Activated naive CD8-positive, alpha-beta T cell treated with anti-CD3 and anti-CD28 coated beads, Interleukin-2, amount 10 ng/mL, durations not matched to agents 7 days and 5 days (primary cell): ENCODE measurements around the gene ADI1. TPM values are rescaled to one million over a fixed set of nuclear protein-coding genes. Genes with fewer than 3 reads are reported as not detected.
"Not testable (repeated sequence)": the region's sequence is repeated elsewhere in the genome, so short reads cannot be mapped to it uniquely, and the experiment has no call there.

Experiments used
- ATAC-seq: fragments of 150-1000 bp; cut with Tn5 transposase; one replicate; pipeline ENCODE4 v1.10.0; 2021; ENCODE audit warnings: low read depth, moderate library complexity
- POLR2A ChIA-PET: fragments of 350-600 bp; sonication (Branson Sonifier 250); formaldehyde crosslinking; loops from one replicate; lab custom pipeline; 2021; ENCODE audit warnings: antibody characterized with exemption; lab: Charles Lee
- DNase-seq: peaks from one replicate; pipeline ENCODE4 v3.0.0; 2021
- H3K27ac Mint-ChIP-seq: one replicate; pipeline ENCODE4 v1.8.0; 2022; ENCODE audit warnings: mild to moderate bottlenecking, mixed read lengths
- H3K27me3 Mint-ChIP-seq: one replicate; pipeline ENCODE4 v1.8.0; 2022; ENCODE audit warnings: mild to moderate bottlenecking, moderate library complexity, mixed read lengths
- H3K36me3 Mint-ChIP-seq: one replicate; pipeline ENCODE4 v1.8.0; 2021; ENCODE audit warnings: mild to moderate bottlenecking, mixed read lengths
- H3K4me1 Mint-ChIP-seq: one replicate; pipeline ENCODE4 v1.8.0; 2021; ENCODE audit warnings: mixed read lengths
- H3K4me3 Mint-ChIP-seq: one replicate; pipeline ENCODE4 v1.8.0; 2022; ENCODE audit warnings: mild to moderate bottlenecking, moderate library complexity, mixed read lengths
- H3K9me3 Mint-ChIP-seq: one replicate; pipeline ENCODE4 v1.8.0; 2021; ENCODE audit warnings: mixed read lengths
- total RNA-seq, 2 experiments: library from RNA; stranded (reverse); gene quantifications; one replicate each; pipeline ENCODE4 v1.2.3, GENCODE V29; 2021

ADI1 gene
- total RNA-seq, 2 experiments from 2014 or later: 16.6 to 19.5 TPM

GRCh38 chr2:3457524-3458395 lies 61.6 kb downstream of the ADI1 start:
- Mint-ChIP-seq H3K4me1 (peaks cover 7% of the 10 kb centered on the region), H3K27me3 (no peaks in the 10 kb centered on the region), H3K36me3 (peaks cover 11% of the 10 kb centered on the region), H3K27ac (no peak overlapping the region), H3K4me3 (no peak overlapping the region), H3K9me3 (no peaks in the 10 kb centered on the region)
- POLR2A ChIA-PET: no interaction called here
- DNase-seq (no peak), ATAC-seq (no peak)

- Mint-ChIP-seq H3K9me3 (no peaks in the 10 kb centered on the region), H3K27me3 (no peaks in the 10 kb centered on the region), H3K4me3 (no peak overlapping the region), H3K36me3 (peaks cover 11% of the 10 kb centered on the region), H3K27ac (no peak overlapping the region), H3K4me1 (no peaks in the 10 kb centered on the region)
- ATAC-seq (no peak), DNase-seq (no peak)
- POLR2A ChIA-PET: no interaction called here
These were observed 63.2 kb downstream of the ADI1 start for GRCh38 chr2:3456125-3456524.

DNA sequence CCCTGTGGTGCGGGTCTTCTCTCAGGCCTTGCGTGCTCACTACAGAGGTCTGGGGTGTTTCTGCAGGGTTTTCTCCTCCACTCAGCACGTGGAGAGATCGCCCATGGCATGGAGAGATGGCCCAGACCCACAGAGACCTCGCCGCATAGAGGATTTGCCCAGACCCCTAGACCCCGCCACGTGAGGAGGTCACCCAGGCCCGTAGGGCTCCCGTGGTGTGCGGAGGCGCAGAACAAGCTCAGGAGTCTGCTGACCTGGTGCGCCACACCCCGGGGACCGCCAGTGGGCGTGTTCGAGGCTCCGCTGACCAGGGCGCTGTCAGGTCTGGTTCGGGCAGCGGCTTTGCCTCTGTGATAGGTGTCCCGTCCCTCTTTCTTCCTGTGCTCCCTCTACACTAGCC lies 64.5 kb downstream of the ADI1 start:
- H3K27ac Mint-ChIP-seq: no peak overlapping the region
- H3K27me3 Mint-ChIP-seq: no peaks in the 10 kb centered on the region
- DNase-seq (no peak), ATAC-seq (no peak)
- no peaks in the 10 kb centered on the region for H3K9me3 Mint-ChIP-seq
- H3K4me3 Mint-ChIP-seq: no peak overlapping the region
- no peaks in the 10 kb centered on the region for H3K4me1 Mint-ChIP-seq
- peaks cover 11% of the 10 kb centered on the region for H3K36me3 Mint-ChIP-seq
- POLR2A ChIA-PET: no interaction called here

- DNase-seq, H3K27ac Mint-ChIP-seq, ATAC-seq, POLR2A ChIA-PET, H3K27me3 Mint-ChIP-seq, H3K4me1 Mint-ChIP-seq, H3K9me3 Mint-ChIP-seq, H3K4me3 Mint-ChIP-seq: not testable (repeated sequence)
- H3K36me3 Mint-ChIP-seq: peaks cover 14% of the 10 kb centered on the region
These were observed 65.3 kb downstream of the ADI1 start for GRCh38 chr2:3454005-3454404.

GRCh38 chr2:3453190-3453999 lies 65.9 kb downstream of the ADI1 start:
- Mint-ChIP-seq H3K4me1 (no peaks in the 10 kb centered on the region), H3K4me3 (no peak overlapping the region), H3K27ac (no peak overlapping the region), H3K27me3 (no peaks in the 10 kb centered on the region), H3K9me3 (no peaks in the 10 kb centered on the region), H3K36me3 (peaks cover 12% of the 10 kb centered on the region)
- ATAC-seq (no peak), DNase-seq (no peak)
- POLR2A ChIA-PET: interaction anchor here (1.2 kb wide), 1 partner anchor 65 kb away, joined by 3 read pairs; no protein-coding TSS in a partner anchor

DNA sequence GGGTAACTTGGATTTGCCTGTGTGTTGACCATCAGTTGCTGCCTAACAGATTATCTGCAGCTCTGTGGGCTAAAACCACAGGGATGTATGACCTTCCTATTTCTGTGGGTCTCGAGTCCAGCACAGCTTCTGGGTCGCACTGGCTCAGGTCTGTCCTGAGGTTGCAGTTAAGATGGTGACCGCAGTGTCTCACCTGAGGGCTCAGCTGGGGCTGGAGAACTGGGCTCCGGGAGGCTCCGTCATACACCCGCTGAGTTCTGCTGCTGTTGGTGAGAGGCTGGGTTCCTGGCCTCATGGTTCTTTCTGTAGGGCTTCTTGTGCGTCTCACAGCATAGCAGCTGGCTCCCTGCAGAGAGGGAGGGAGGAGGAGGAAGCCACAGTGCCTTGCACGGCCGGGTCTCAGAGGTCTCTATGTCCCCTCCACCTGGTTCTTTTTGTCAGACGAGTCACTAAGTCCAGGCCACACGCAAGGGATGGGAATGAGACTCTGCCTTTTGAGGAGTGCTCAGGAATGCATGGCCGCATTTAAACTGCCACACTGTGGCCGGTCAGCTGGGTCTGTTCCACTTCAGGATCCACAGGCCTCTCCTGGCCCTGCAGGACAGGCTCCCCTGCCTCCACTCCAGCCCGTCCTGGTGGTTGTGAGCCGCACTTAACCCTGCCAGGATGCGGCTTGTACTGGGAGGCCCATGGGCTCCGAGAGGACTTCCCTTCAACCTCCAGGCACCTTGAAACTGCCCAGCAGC lies 67.2 kb downstream of the ADI1 start:
- no peaks in the 10 kb centered on the region for H3K9me3 Mint-ChIP-seq
- DNase-seq (no peak), ATAC-seq (no peak)
- POLR2A ChIA-PET: interaction anchor here (1.2 kb wide), 1 partner anchor 66 kb away, joined by 3 read pairs; no protein-coding TSS in a partner anchor
- no peaks in the 10 kb centered on the region for H3K4me1 Mint-ChIP-seq
- H3K4me3 Mint-ChIP-seq: no peak overlapping the region
- H3K27me3 Mint-ChIP-seq: no peaks in the 10 kb centered on the region
- H3K27ac Mint-ChIP-seq: no peak overlapping the region
- peaks cover 12% of the 10 kb centered on the region for H3K36me3 Mint-ChIP-seq

- Mint-ChIP-seq H3K4me3 (no peak overlapping the region), H3K36me3 (peaks cover 9% of the 10 kb centered on the region), H3K4me1 (no peaks in the 10 kb centered on the region), H3K27me3 (no peaks in the 10 kb centered on the region), H3K27ac (no peak overlapping the region), H3K9me3 (no peaks in the 10 kb centered on the region)
- ATAC-seq (no peak), DNase-seq (no peak)
- POLR2A ChIA-PET: no interaction called here
These were observed 68.2 kb downstream of the ADI1 start for GRCh38 chr2:3451169-3451568.

DNA sequence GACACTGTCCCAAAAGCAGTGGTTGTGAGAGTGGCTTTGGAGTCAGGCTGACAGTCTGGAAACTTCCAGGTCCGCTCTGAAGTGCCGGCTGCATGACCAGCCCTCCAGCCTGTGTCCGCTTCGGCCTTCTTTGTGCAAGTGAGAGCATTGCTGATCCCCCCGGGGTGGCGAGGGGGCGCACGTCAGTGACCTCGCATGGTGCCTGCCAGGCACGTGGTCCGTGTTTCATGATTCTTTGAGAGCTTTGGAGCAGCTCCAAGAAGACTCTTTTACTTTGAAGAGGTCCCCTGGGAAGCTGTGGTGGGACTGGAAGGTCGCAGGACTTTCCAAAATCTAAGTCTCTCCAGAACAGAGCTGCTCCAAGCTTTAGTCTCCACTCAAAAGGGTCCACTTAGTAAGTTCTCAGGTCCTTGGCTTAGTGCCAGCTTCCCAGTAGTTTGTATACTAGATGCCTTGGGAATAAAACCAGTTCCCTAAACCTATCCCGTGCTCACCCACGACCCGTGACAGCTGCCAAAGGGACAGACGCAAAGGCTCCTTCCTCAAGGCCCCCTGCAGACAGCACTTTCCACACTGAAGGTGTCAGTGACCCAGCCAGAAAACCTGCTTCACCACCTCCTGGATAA lies 68.8 kb downstream of the ADI1 start:
- Mint-ChIP-seq H3K36me3 (peaks cover 5% of the 10 kb centered on the region), H3K4me1 (no peaks in the 10 kb centered on the region), H3K27me3 (no peaks in the 10 kb centered on the region), H3K27ac (no peak overlapping the region), H3K4me3 (no peak overlapping the region), H3K9me3 (no peaks in the 10 kb centered on the region)
- POLR2A ChIA-PET: no interaction called here
- ATAC-seq (no peak), DNase-seq (no peak)

DNA sequence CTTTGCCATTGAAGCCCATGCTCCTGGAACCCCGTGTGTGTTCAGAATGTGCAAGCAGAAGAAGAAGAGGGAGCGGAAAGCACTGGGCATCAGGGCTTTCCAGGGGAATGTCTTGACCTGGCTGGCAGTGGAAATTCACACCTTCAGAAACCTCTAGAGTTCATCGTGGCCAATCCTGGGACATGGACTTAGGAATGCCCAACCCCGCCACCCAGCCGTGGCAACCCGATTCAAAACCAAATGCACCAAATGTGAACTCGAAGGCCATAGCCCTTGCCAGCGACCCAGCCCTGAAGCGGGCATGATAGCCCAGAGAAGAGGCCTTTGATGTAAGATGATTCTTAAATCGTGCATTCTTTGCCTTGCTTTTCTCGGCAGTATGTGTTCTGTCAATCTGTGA lies 69.4 kb downstream of the ADI1 start:
- no peaks in the 10 kb centered on the region for H3K27me3 Mint-ChIP-seq
- H3K9me3 Mint-ChIP-seq: no peaks in the 10 kb centered on the region
- H3K36me3 Mint-ChIP-seq: peaks cover 5% of the 10 kb centered on the region
- POLR2A ChIA-PET: no interaction called here
- no peak for ATAC-seq
- no peak for DNase-seq
- no peak overlapping the region for H3K4me3 Mint-ChIP-seq
- no peaks in the 10 kb centered on the region for H3K4me1 Mint-ChIP-seq
- H3K27ac Mint-ChIP-seq: no peak overlapping the region

GRCh38 chr2:3449086-3449485 lies 70.2 kb downstream of the ADI1 start:
- Mint-ChIP-seq H3K9me3 (no peaks in the 10 kb centered on the region), H3K27ac (no peak overlapping the region), H3K4me1 (no peaks in the 10 kb centered on the region), H3K27me3 (no peaks in the 10 kb centered on the region), H3K4me3 (no peak overlapping the region), H3K36me3 (peaks cover 5% of the 10 kb centered on the region)
- no peak for ATAC-seq
- DNase-seq: no peak
- POLR2A ChIA-PET: no interaction called here

DNA sequence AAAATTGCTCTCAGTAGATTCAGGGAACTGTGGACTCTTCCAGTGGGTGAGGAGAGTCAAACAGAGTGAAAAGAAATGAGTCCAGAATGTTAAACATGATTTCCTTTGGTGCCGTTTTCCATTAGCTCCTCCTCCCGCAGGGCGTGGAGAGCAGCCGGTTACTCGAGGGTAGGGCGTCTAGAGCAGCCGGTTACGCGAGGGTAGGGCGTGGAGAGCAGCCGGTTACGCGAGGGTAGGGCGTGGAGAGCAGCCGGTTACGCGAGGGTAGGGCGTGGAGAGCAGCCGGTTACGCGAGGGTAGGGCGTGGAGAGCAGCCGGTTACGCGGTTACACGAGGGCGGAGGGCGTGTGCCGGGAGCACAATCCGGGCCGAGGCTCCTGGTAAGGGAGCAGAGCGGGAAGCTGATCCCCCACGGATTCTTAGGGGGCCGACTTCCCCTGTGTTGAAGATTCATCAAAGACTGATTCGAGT lies 70.9 kb downstream of the ADI1 start:
- H3K4me1 Mint-ChIP-seq, H3K36me3 Mint-ChIP-seq, H3K27ac Mint-ChIP-seq, ATAC-seq, H3K9me3 Mint-ChIP-seq, H3K4me3 Mint-ChIP-seq, H3K27me3 Mint-ChIP-seq, POLR2A ChIA-PET, DNase-seq: not testable (repeated sequence)

DNA sequence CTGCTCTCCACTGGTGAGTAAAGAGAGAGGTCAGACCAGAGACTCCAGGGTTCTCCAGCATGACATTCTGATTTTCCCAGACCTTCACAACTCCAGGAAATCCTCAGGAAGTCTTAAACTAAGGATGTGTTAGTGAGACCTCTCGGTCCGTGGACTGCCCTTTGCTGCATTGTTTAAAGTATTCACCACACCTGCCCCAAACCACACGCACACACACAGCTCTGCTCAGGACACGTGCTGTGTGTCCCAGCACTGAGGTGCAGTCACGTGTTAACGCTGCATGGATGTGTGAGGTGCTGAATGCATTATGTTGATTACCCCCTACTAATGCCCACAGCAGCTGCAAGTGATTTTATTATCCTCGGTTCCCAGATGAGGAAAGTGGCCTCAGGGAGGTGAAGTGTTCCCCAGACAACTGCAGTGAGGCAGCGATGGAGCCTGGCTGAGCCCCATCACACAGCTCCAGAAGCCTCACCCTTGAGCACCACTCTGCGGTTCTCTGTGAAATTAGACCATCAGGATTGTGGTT lies 71.5 kb downstream of the ADI1 start:
- POLR2A ChIA-PET: no interaction called here
- Mint-ChIP-seq H3K4me3 (no peak overlapping the region), H3K9me3 (no peaks in the 10 kb centered on the region), H3K27me3 (no peaks in the 10 kb centered on the region), H3K4me1 (no peaks in the 10 kb centered on the region), H3K36me3 (peaks cover 5% of the 10 kb centered on the region), H3K27ac (no peak overlapping the region)
- no peak for DNase-seq
- ATAC-seq: no peak
